IMR-90 (cell line): ENCODE measurements around the gene EMSY. TPM values are rescaled to one million over a fixed set of nuclear protein-coding genes. Genes with fewer than 3 reads are reported as not detected.

Experiments used
- ATAC-seq: fragments of 200-7000 bp; cut with Tn5 transposase; 2 replicates; pipeline ENCODE4 v1.9.1; 2020; ENCODE audit warnings: low read depth, mild to moderate bottlenecking, moderate library complexity
- BruUV-seq: library from RNA; stranded (reverse); fragments of 400-500 nt; replicated peaks from 2 replicates; lab custom pipeline; 2021; lab: Mats Ljungman, UMichigan
- CTCF ChIA-PET: fragments of 300-600 bp; formaldehyde crosslinking; extraction: SDS; loops from one replicate; lab custom pipeline; 2021; ENCODE audit warnings: antibody characterized with exemption; lab: Yijun Ruan, JAX
- POLR2A ChIA-PET: fragments of 300-600 bp; sonication (Branson Sonifier 250); formaldehyde crosslinking; loops from one replicate; lab custom pipeline; 2022; ENCODE audit warnings: antibody characterized with exemption; ENCODE audit not compliant: unreplicated experiment; lab: Charles Lee
- DNase-seq: peaks from one replicate; pipeline ENCODE4 v3.0.0; 2013
- H2AFZ ChIP-seq: replicated peaks from 2 replicates; pipeline ENCODE3; 2013; ENCODE audit warnings: low read length, mild to moderate bottlenecking; ENCODE audit not compliant: poor library complexity
- H2AK5ac ChIP-seq: 2 replicates; pipeline ENCODE4 v1.6.1; 2013; ENCODE audit warnings: low read depth, low read length, inconsistent platforms
- H2AK9ac ChIP-seq: replicated peaks from 2 replicates; pipeline ENCODE3; 2013; ENCODE audit warnings: mild to moderate bottlenecking, low read depth, low read length, moderate library complexity; ENCODE audit not compliant: poor library complexity
- H2BK120ac ChIP-seq: 2 replicates; pipeline ENCODE4 v1.6.1; 2013; ENCODE audit warnings: low read depth, low read length, inconsistent platforms
- H2BK15ac ChIP-seq: 3 replicates; pipeline ENCODE4 v1.6.1; 2013; ENCODE audit warnings: low read depth, low read length, inconsistent platforms
- H2BK20ac ChIP-seq: 2 replicates; pipeline ENCODE4 v1.6.1; 2013; ENCODE audit warnings: low read depth, mild to moderate bottlenecking, inconsistent platforms, low read length, moderate library complexity
- H2BK5ac ChIP-seq: 2 replicates; pipeline ENCODE4 v1.6.1; 2013; ENCODE audit warnings: mild to moderate bottlenecking, low read depth, low read length, inconsistent platforms; ENCODE audit not compliant: poor library complexity, severe bottlenecking
- H3K14ac ChIP-seq: replicated peaks from 2 replicates; pipeline ENCODE4 v1.6.1; 2013; ENCODE audit warnings: low read depth, low read length, inconsistent platforms
- H3K18ac ChIP-seq: 2 replicates; pipeline ENCODE4 v1.6.1; 2013; ENCODE audit warnings: low read depth, low read length, control low read depth
- H3K23ac ChIP-seq: 2 replicates; pipeline ENCODE4 v1.6.1; 2013; ENCODE audit warnings: low read depth, low read length, inconsistent platforms
- H3K27ac ChIP-seq: 2 replicates; pipeline ENCODE4 v1.5.1; 2013; ENCODE audit warnings: mild to moderate bottlenecking, control low read depth, low read length; ENCODE audit not compliant: insufficient read depth
- H3K27me3 ChIP-seq: 2 replicates; pipeline ENCODE4 v1.6.1; 2013; ENCODE audit warnings: low read length; ENCODE audit not compliant: control insufficient read depth, insufficient read depth
- H3K36me3 ChIP-seq: 2 replicates; pipeline ENCODE4 v1.6.1; 2013; ENCODE audit warnings: low read length, mixed read lengths; ENCODE audit not compliant: control insufficient read depth, insufficient read depth
- H3K4ac ChIP-seq: 2 replicates; pipeline ENCODE4 v1.6.1; 2013; ENCODE audit warnings: low read depth, low read length, inconsistent platforms
- H3K4me1 ChIP-seq: 2 replicates; pipeline ENCODE4 v1.6.1; 2013; ENCODE audit warnings: low read length, mixed read lengths; ENCODE audit not compliant: control insufficient read depth, insufficient read depth
- H3K4me2 ChIP-seq: 2 replicates; pipeline ENCODE4 v1.6.1; 2013; ENCODE audit warnings: low read depth, mild to moderate bottlenecking, control low read depth, low read length, moderate library complexity
- H3K4me3 ChIP-seq: 2 replicates; pipeline ENCODE4 v1.5.1; 2013; ENCODE audit warnings: low read depth, mild to moderate bottlenecking, control low read depth, low read length, moderate library complexity; ENCODE audit not compliant: insufficient read depth
- H3K56ac ChIP-seq: 2 replicates; pipeline ENCODE4 v1.6.1; 2013; ENCODE audit warnings: low read length, inconsistent platforms; ENCODE audit not compliant: insufficient read depth; ENCODE audit errors: extremely low read depth
- H3K79me1 ChIP-seq, 2 experiments: 2 replicates each; pipeline ENCODE4 v1.6.1; 2013; ENCODE audit warnings: low read length in 2 of 2, inconsistent platforms in 1 of 2, low read depth in 1 of 2
- H3K9ac ChIP-seq: 2 replicates; pipeline ENCODE4 v1.6.1; 2013; ENCODE audit warnings: low read depth, low read length, control low read depth
- H3K9me1 ChIP-seq: 2 replicates; pipeline ENCODE4 v1.6.1; 2013; ENCODE audit warnings: low read length, inconsistent platforms; ENCODE audit not compliant: insufficient read depth
- H3K9me3 ChIP-seq: 2 replicates; pipeline ENCODE4 v1.6.1; 2013; ENCODE audit warnings: low read length; ENCODE audit not compliant: control insufficient read depth, insufficient read depth
- H4K20me1 ChIP-seq: 2 replicates; pipeline ENCODE4 v1.6.1; 2013; ENCODE audit warnings: low read length, inconsistent platforms; ENCODE audit not compliant: insufficient read depth
- H4K5ac ChIP-seq: 2 replicates; pipeline ENCODE4 v1.6.1; 2013; ENCODE audit warnings: mild to moderate bottlenecking, low read depth, low read length, control low read depth
- H4K8ac ChIP-seq, 2 experiments: 2 replicates each; pipeline ENCODE4 v1.6.1; 2013; ENCODE audit warnings: low read depth in 2 of 2, low read length in 2 of 2, control low read depth in 1 of 2, inconsistent platforms in 1 of 2
- H4K91ac ChIP-seq: 2 replicates; pipeline ENCODE4 v1.6.1; 2013; ENCODE audit warnings: low read depth, low read length, inconsistent platforms; ENCODE audit not compliant: insufficient read depth
- BHLHE40 ChIP-seq: fragments of 150-350 bp; IDR thresholded peaks from 2 replicates; pipeline ENCODE4 v1.6.1; 2016; ENCODE audit warnings: mild to moderate bottlenecking, low read depth, low read length
- CHD1 ChIP-seq: IDR thresholded peaks from 2 replicates; pipeline ENCODE4 v1.6.1; 2012; ENCODE audit warnings: low read depth, low read length, improper control_type of control experiment
- CTCF ChIP-seq: conservative IDR thresholded peaks from 2 replicates; pipeline ENCODE4 v1.5.1; 2012; ENCODE audit warnings: mild to moderate bottlenecking, low read depth, low read length, improper control_type of control experiment
- FOS ChIP-seq: fragments of 150-350 bp; IDR thresholded peaks from 2 replicates; pipeline ENCODE4 v1.6.1; 2016; ENCODE audit warnings: low read depth, low read length
- MAFK ChIP-seq: IDR thresholded peaks from 2 replicates; pipeline ENCODE4 v1.6.1; 2012; ENCODE audit warnings: low read depth, low read length, improper control_type of control experiment
- MAZ ChIP-seq: IDR thresholded peaks from 2 replicates; pipeline ENCODE4 v1.6.1; 2012; ENCODE audit warnings: low read depth, mild to moderate bottlenecking, low read length, improper control_type of control experiment, moderate library complexity, borderline replicate concordance
- MXI1 ChIP-seq: IDR thresholded peaks from 2 replicates; pipeline ENCODE4 v1.6.1; 2012; ENCODE audit warnings: low read depth, mild to moderate bottlenecking, low read length, moderate library complexity, borderline replicate concordance
- POLR2A ChIP-seq: IDR thresholded peaks from 2 replicates; pipeline ENCODE4 v1.6.1; 2012; ENCODE audit warnings: mild to moderate bottlenecking, low read depth, low read length
- RAD21 ChIP-seq: IDR thresholded peaks from 2 replicates; pipeline ENCODE4 v1.6.1; 2012; ENCODE audit warnings: low read length, improper control_type of control experiment
- RCOR1 ChIP-seq: IDR thresholded peaks from 2 replicates; pipeline ENCODE4 v1.6.1; 2012; ENCODE audit warnings: mild to moderate bottlenecking, low read length, improper control_type of control experiment; ENCODE audit not compliant: insufficient replicate concordance
- RFX5 ChIP-seq: IDR thresholded peaks from 2 replicates; pipeline ENCODE4 v1.8.0; 2012; ENCODE audit warnings: low read depth, mild to moderate bottlenecking, low read length, moderate library complexity
- SMC3 ChIP-seq: fragments of 150-350 bp; IDR thresholded peaks from 2 replicates; pipeline ENCODE4 v1.6.1; 2016; ENCODE audit warnings: low read depth, mild to moderate bottlenecking, antibody characterized with exemption, low read length, moderate library complexity
- WGBS, 2 experiments: methylation state at CpG; one replicate each; pipeline versions ENCODE4 v1.1.5 to v1.1.7; 2013; ENCODE audit warnings: missing lambda C conversion rate in 2 of 2; ENCODE audit not compliant: insufficient read length in 1 of 2; ENCODE audit errors: extremely low coverage in 2 of 2; 5-methylcytosine and 5-hydroxymethylcytosine counted together
- dilution Hi-C: fragments of 300-500 bp; cut with HindIII; formaldehyde crosslinking; loops from one replicate; pipeline ENCODE4 v1.14.3; 2018; ENCODE audit warnings: low sequenced_read_pairs; ENCODE audit not compliant: unreplicated experiment
- in situ Hi-C: fragments of 300-500 bp; cut with MboI; formaldehyde crosslinking; loops from 3 replicates; pipeline ENCODE4 v1.14.3; 2019; ENCODE audit warnings: low sequenced_read_pairs, inconsistent platforms, mixed read lengths
- intact Hi-C: fragments of 100-400 bp; cut with micrococcal nuclease; formaldehyde crosslinking; loops from 2 replicates; pipeline ENCODE4 v1.10.0; 2022
- polyA plus RNA-seq, 3 experiments: library from polyadenylated mRNA; depleted of rRNA; stranded (reverse); fragments of >200 nt; gene quantifications; 2 replicates each; pipeline ENCODE4 v1.2.3, GENCODE V29; 2012; ENCODE audit warnings: low replicate concordance in 1 of 3
- total RNA-seq: library from RNA; depleted of rRNA; stranded (reverse); fragments of >200 nt; gene quantifications from 2 replicates; pipeline ENCODE4 v1.2.3, GENCODE V29; 2012
- TF ChIP-seq, protein P1 (sequence below): fragments of 150-350 bp; IDR thresholded peaks from 2 replicates; pipeline ENCODE4 v1.6.1; 2017; ENCODE audit warnings: mild to moderate bottlenecking, antibody characterized with exemption, low read length, low read depth

The EMSY gene
- total and polyA plus RNA-seq, 2 of the 4 experiments (the other 2 are of a cell fraction), result 14.1 to 22.0 TPM

DNA sequence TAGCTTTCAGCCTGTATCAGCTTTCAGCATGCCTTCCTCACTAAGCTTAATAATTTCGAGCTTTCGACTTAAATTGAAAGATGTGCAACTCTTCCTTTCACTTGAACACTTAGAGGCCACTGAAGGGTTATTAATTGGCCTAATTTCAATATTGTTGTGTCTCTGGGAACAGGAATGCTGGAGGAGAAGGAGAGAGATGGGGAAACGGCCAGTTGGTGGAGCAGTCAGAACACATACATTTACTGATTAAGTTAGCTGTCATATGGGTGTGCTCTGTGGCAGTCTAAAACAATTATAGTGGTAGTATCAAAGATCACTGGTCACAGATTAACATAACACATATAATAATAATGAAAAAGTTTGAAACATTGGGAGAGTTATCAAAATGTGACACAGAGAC, 119.5 kb downstream of the EMSY start:
- no CpG with 5 or more reads among the region's 3 CpGs for WGBS, 2 experiments
- H4K20me1 ChIP-seq, result no peaks in the 10 kb centered on the region
- H3K4me3 ChIP-seq, result no peak overlapping the region
- ChIA-PET CTCF (no interaction called here), POLR2A (no interaction called here)
- H3K36me3 ChIP-seq, result no peaks in the 10 kb centered on the region
- no peaks in the 10 kb centered on the region for H3K79me1 ChIP-seq
- H2AK9ac ChIP-seq, result no peak overlapping the region
- TF ChIP-seq MAZ (no peak), RFX5 (no peak), POLR2A (no peak), FOS (no peak), MAFK (no peak), CTCF (no peak), SMC3 (no peak), RCOR1 (no peak), BHLHE40 (no peak), MXI1 (no peak), CHD1 (no peak), RAD21 (no peak)
- TF ChIP-seq, protein P1, sequence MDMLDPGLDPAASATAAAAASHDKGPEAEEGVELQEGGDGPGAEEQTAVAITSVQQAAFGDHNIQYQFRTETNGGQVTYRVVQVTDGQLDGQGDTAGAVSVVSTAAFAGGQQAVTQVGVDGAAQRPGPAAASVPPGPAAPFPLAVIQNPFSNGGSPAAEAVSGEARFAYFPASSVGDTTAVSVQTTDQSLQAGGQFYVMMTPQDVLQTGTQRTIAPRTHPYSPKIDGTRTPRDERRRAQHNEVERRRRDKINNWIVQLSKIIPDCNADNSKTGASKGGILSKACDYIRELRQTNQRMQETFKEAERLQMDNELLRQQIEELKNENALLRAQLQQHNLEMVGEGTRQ, result no peak
- no peak overlapping the region for H3K23ac ChIP-seq
- H3K18ac ChIP-seq, result no peak overlapping the region
- no peak overlapping the region for H3K56ac ChIP-seq
- H2BK15ac ChIP-seq, result no peak overlapping the region
- H2BK20ac ChIP-seq, result no peak overlapping the region
- no peaks in the 10 kb centered on the region for H3K27me3 ChIP-seq
- in situ Hi-C loops (no loop called here), dilution Hi-C loops (no loop called here), intact Hi-C loops (no loop called here)
- no peaks in the 10 kb centered on the region; the same call in 1 of the 2 replicates for H3K9me3 ChIP-seq
- no peak overlapping the region for H2AK5ac ChIP-seq
- ATAC-seq, result no peak
- no peak overlapping the region for H4K8ac ChIP-seq
- no peak overlapping the region for H3K27ac ChIP-seq
- H2AFZ ChIP-seq, result no peak overlapping the region
- BruUV-seq, result no TSS peak
- no peak overlapping the region for H2BK120ac ChIP-seq
- no peak overlapping the region for H3K14ac ChIP-seq
- 0 out of 2 replicates have a peak, but pooled peaks cover 8% of the 10 kb centered on the region for H3K9me1 ChIP-seq
- DNase-seq, result no peak
- H3K4me1 ChIP-seq, result no peaks in the 10 kb centered on the region
- no peak overlapping the region for H4K91ac ChIP-seq
- H3K4me2 ChIP-seq, result no peak overlapping the region
- no peak overlapping the region for H3K9ac ChIP-seq
- no peak overlapping the region for H3K4ac ChIP-seq
- H4K5ac ChIP-seq, result no peak overlapping the region
- H2BK5ac ChIP-seq, result no peak overlapping the region
